Skin of body (tissue), 2 donors: ENCODE results near the gene P3H2. TPM values are rescaled to one million over a fixed set of nuclear protein-coding genes. Genes with fewer than 3 reads are reported as not detected.
"Not testable (repeated sequence)": the region's sequence is repeated elsewhere in the genome, so short reads cannot be mapped to it uniquely, and the experiment has no call there.

Experiments
- DNase-seq: peaks from one replicate; lab custom pipeline; 2025; lab: John Stamatoyannopoulos, UW
- total RNA-seq: library from RNA; depleted of rRNA; stranded (reverse); fragments of >200 nt; gene quantifications from one replicate; pipeline ENCODE4 v1.2.3, GENCODE V29; 2014

P3H2 gene
- total RNA-seq, 1 donor from 2014 or later = 37.7 TPM

DNA sequence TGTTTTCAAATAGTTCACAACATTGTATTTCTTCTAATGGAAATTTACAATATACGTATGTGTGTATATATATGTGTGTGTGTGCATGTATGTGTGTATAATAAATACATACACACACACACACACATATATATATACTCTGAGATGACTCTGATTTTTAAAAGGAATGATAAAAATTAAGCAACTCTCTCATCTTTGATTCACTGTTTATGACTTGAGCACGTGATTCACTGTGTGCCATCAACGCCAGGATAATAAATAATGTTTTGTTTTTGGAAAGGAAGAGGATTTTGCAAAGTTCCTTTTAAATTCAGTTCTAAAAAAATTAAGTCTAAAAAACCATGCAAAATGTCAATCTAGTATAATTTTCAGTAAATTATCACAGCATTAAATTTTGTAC, 132.4 kb downstream of the P3H2 start:
- DNase-seq = no peak

- DNase-seq = no peak
These were observed 134.7 kb downstream of the P3H2 start for GRCh38 chr3:189985948-189986347.

GRCh38 chr3:189983612-189984011, 137.1 kb downstream of the P3H2 start:
- no peak for DNase-seq

DNA sequence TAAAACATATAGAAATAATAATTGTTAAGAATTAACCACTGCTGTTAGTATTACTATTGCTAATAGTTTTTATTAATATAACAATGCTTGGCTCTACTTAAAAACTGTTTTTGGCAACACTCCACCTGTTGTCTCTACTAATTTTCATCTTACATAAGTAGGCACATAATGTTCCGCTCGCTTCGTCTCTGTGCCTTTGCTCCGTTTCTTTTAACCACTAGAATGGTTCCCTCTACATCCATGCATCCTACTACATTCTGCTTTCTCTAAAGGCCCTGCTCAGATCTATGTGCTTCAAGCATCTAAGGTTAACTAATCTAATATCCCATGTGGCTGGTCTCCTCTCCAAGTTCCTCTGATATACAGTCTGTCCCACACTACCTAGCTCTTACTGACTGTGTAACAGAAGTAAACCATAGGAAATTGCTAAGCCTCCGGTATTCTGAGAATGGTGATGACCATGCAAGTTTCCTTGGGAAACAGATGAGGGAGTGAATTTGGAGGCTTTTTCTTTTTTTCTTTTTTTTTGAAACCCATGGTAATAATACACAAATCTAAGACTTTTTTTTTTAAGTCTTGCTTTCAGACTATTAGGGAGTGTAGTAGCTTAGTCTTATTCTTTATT, 138.3 kb downstream of the P3H2 start:
- no peak for DNase-seq

DNA sequence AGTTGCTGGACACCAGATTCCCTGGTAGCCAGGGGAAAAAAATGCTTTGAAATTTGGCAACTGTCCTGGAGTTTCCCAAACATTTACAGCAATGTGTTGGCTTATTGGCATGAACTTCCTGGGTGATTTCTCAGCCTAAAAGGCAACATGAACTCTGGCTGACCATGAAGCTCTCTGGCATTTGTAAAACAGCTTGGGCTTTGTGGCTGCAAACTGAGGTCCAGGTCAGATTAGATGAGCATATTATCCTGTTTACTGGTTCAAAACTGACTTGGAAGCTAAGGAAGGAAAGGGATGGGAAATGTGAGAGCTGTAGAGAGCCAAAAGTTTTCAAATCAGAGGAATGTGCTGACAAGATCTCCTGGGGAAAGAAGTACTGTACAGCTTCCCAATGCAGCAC, 139.0 kb downstream of the P3H2 start:
- DNase-seq = peak; percentile 44

DNA sequence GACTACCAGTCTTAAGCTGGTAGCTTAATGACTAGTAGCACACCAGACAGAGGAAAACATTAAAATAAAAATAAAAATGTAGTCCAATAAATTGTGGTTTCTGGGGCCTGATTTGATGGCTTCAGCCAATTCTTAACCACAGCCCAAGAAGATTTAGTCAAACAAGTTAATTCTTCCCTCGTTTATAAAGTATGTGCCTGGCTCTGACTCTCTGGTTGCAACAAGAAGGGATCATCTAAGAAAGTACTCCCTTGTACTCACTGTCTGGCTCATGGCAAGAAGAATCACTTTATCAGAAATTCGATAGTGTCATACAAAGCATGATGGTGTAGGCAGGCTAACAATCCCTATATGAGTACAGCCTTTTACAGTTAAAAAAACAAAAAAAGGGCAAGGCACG, 141.9 kb downstream of the P3H2 start:
- DNase-seq = no peak

DNA sequence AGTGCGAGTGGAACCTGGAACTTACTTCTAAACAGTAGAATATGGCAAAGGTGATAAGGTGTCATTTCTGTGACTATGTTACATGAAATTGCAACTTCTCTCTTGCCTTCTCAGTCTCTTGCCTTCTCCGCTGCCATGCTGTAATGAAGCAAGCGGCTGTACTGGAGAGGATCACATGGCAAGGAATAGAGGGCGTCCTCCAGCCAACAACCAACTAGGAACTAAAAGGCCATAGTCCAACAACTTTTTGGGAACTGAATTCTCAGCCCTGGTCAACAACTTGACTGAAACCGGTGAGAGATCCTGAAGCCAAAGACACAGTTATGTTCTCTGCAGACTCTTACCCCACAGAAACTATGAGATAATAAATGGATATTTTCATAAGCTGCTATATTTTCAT, 143.5 kb downstream of the P3H2 start:
- DNase-seq = no peak

- no peak for DNase-seq
These were observed 145.2 kb downstream of the P3H2 start for GRCh38 chr3:189975391-189975990.

DNA sequence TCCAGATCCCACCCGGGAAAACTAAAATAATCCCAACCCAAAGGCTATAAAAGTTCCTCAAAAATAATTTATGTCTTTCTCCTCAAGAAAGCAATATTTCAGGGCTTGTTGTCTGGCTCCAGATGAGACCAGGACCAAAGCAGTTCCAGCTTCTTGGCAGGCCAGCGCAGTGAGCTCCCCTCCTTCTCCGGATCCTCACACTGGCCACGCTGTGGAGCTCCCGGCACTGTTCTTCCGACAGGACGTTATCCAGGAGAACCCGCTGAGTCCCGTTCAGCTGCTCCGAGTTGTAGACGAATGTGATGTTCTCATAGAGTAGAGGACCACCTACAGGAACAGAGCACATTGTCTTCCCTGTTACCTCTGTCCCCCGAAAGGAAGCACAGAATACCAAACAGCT, 146.3 kb downstream of the P3H2 start:
- peak; percentile 44 for DNase-seq

DNA sequence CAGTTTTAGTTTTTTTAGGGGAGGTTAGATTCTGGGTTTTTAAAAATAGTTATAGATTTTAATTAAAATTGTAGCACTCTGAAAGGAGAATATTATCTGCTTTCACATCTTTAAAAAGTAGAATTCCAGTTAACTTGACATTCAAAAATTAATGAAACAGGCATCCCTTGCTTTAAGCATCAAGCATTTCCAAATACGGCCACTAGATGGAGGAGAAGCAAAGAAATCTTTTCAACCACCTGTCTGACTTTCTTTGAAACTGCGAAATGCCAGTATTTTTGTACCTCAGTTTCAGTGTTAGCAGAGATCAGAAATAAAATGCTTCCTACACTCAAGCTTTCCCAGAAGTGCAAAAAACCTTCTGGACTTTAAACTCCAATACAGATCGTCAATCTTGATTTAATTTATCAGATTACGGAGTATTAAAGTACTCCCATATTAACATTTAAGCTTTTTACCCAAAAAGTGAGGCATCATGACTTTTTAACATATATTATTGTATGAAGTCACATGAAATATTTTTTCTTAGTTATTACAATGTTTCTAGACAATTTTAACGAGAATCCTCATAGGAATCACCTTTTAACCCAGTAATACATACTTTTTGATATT, 153.3 kb downstream of the P3H2 start:
- DNase-seq = peak; percentile 32

- DNase-seq = no peak
These were observed 153.9 kb downstream of the P3H2 start for GRCh38 chr3:189966843-189967242.

- DNase-seq = no peak
These were observed 155.9 kb downstream of the P3H2 start for GRCh38 chr3:189964623-189965332.

DNA sequence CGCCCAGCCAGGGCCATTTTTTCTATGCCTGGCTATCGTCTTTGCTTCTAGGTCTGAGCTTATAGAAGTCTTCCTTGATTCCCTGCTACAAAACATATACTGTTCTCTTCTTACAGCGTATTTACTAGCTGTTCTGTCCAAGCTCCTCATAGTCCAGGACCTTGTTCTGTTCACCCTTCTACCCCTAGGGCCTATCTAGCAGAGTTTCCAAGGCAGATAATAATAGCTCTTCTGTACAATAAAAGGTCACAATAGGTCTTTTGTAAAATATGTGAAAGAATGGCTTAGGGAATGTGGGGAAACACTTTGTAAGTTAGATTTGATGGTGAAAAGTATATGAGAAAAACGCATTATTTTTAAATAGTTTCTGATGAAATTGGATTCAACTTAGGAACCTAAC, 158.2 kb downstream of the P3H2 start:
- no peak for DNase-seq

DNA sequence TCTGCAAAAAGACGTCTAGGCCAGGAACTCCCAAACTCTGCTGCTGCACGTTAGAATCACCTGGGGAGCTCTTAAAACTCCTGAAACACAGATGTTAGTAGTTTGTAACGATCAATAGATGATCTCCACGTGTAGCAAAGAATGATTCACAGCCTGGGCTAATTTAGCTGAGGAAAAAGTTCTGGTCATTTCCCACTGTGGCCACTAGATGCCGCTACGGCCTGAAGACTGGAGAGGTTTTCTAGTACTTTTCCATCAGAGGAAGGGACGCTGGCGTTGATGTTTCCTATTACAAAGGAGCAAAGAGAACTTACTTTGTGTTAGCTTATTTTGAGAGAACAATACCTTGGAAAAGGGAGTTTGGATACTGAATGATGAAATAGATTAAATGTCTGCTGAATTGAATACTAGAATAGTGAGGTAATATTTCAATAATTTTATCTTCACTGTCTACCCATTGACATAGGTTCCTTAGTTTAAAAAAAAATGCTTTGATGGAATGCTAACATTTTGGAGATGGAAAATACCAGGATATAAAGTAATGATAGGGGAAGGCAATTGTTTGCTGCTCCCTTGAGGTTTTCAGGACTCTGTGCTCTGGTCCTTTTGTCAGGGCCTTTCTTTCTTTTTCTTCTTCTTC, 159.1 kb downstream of the P3H2 start:
- peak; percentile 93 for DNase-seq

GRCh38 chr3:189961086-189961485, 159.6 kb downstream of the P3H2 start:
- DNase-seq = not testable (repeated sequence)

DNA sequence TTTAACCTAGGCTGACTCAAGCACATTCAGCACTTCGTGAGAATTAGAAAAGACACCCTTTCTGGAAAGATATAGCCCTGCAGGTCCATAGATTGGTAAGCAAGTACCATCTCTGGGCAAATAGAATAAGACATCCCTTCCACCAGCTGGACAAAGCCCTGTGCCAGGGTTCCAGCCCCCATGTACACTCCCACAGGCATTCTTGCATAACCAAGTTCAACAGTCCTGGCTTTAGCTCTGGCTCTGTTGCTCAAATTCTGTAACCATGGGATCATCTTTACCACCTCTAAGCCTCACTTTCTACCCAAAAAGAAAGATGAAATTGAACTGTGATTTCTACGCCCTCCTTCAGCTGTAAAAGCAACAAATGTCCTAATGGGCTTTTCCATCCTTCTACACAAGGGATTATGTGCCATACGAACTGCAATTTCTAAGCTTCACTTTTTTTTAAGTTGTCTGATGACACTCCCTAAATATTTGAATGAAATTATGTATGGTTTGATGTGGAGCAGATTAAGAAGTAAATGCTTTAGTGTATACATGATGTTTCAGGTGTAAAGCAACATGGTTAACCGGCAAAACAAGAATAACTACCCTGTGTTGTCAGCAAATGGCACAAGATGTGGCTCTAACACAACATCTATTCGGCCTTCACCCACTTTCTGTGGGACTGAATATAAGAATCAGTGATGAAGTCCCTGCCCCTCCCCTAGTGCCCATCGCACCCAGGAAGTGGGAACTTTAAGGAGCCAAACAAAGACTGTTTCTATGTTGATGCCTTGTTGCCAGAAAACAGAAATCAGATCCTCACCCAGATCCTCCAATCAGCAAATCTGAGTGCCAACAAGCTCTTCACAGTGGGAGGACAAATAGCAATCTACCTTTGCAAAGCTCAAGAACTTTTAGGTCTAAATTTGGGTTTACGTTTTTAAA, 165.7 kb downstream of the P3H2 start:
- peak; percentile 9 for DNase-seq

- no peak for DNase-seq
These were observed 167.1 kb downstream of the P3H2 start for GRCh38 chr3:189953551-189953950.

- DNase-seq = no peak
These were observed 168.4 kb downstream of the P3H2 start for GRCh38 chr3:189952272-189952671.

GRCh38 chr3:189950258-189950657, 170.4 kb downstream of the P3H2 start:
- DNase-seq = peak; percentile 8

GRCh38 chr3:189949580-189949979, 171.1 kb downstream of the P3H2 start:
- DNase-seq = no peak

DNA sequence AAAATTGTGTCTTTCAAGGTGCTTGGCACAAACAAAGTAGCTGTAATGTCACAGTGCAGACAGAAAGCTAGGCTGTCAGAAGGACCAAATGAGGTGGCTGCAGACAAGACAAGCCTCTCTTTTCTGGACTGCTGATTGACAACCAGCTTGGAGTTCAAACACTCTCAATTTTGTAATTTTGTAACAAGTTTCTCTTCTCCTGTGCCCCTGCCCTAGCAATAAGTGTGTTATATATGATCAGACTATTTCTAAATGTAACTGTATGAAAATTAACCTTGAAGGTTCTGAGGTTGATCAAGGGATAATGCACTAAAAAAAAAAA, 172.0 kb downstream of the P3H2 start:
- DNase-seq = no peak
